ENCODE measurements around the gene GJB5. TPM values are rescaled to one million over a fixed set of nuclear protein-coding genes. Genes with fewer than 3 reads are reported as not detected.

The GJB5 gene
- polyA plus RNA-seq, 1 of the 3 experiments (the other 2 are of a cell fraction) = not detected

DNA sequence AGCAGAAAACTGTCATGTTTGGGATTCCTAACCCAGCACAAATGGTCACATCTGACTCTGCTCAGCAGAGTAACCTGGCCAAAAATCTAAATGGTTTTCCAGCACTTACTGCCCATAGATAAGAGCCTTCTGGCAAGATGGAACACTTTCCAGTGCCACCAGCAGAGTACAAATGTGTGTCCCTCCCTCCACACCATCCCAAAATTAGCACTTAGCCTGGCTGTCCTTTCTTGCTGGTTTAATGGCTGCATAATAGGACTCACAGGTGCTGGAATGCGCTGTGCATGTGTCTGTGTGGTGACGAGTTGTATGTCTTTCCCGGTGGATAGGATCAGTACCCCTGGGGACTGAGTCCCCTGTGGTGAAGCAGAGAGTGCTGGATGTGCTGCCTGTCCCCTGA, 49.8 kb upstream of the GJB5 start:
- H3K27me3 ChIP-seq (ENCODE audit: insufficient read depth) = no peaks in the 10 kb centered on the region
- CTCF ChIA-PET = interaction anchor here (1.1 to 2.4 kb wide), 5 partner anchors 9 to 148 kb away, joined by 3 to 12 read pairs (median 5); no protein-coding TSS in a partner anchor
- no peak overlapping the region for H3K9ac ChIP-seq
- H2AFZ ChIP-seq (ENCODE audit: low read depth) = no peak overlapping the region
- no peaks in the 10 kb centered on the region for H3K79me2 ChIP-seq (ENCODE audit: insufficient read depth)
- H3K4me2 ChIP-seq = no peak overlapping the region
- no peaks in the 10 kb centered on the region for H4K20me1 ChIP-seq (ENCODE audit: insufficient read depth)
- peaks cover 0 to 15% of the 10 kb centered on the region in 2 experiments; a peak in 2 of 4 replicates for H3K4me1 ChIP-seq (ENCODE audit: control insufficient read depth in 1 of 2, insufficient read depth in 2 of 2, low read depth in 1 of 2, low read length in 1 of 2)
- H3K27ac ChIP-seq (ENCODE audit: low read depth in 2 of 2, low read length in 1 of 2) = no peak overlapping the region
- DNase-seq = peak; percentile 17
- H3K9me3 ChIP-seq = no peaks in the 10 kb centered on the region
- no peak overlapping the region for H3K4me3 ChIP-seq (ENCODE audit: low read depth in 2 of 2, low read length in 1 of 2)
- no peaks in the 10 kb centered on the region for H3K36me3 ChIP-seq (replicated peaks in 1 of 2; ENCODE audit: control insufficient read depth in 1 of 2, insufficient read depth in 2 of 2, low read length in 1 of 2)
- POLR2A ChIA-PET = no interaction called here
- no peaks in the 10 kb centered on the region for H3F3A ChIP-seq (replicated peaks; ENCODE audit: insufficient read depth)
- 4% methylated on average over 3 of the region's 3 CpGs for WGBS (ENCODE audit: low lambda C conversion rate)
- no peaks in the 10 kb centered on the region for H3K9me2 ChIP-seq
- TF ChIP-seq, protein P1, sequence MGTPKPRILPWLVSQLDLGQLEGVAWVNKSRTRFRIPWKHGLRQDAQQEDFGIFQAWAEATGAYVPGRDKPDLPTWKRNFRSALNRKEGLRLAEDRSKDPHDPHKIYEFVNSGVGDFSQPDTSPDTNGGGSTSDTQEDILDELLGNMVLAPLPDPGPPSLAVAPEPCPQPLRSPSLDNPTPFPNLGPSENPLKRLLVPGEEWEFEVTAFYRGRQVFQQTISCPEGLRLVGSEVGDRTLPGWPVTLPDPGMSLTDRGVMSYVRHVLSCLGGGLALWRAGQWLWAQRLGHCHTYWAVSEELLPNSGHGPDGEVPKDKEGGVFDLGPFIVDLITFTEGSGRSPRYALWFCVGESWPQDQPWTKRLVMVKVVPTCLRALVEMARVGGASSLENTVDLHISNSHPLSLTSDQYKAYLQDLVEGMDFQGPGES (IDR thresholded peaks at IDR 0.05; ENCODE audit: low read depth, low read length) = no peak
- peak in 1 of 2 experiments; percentile 32; a peak in 1 of 4 replicates for TF ChIP-seq EP300 (IDR thresholded peaks at IDR 0.05; ENCODE audit: borderline replicate concordance in 1 of 2, low read depth in 1 of 2, low read length in 1 of 2)
- peak; percentile 36 for TF ChIP-seq GATA2 (CRISPR knock-in tag; IDR thresholded peaks at IDR 0.05)
- TF ChIP-seq RFX5 (IDR thresholded peaks at IDR 0.05; ENCODE audit: low read length) = no peak
- TF ChIP-seq RCOR1 (IDR thresholded peaks at IDR 0.05; ENCODE audit: low read length) = 0 out of 2 replicates have a peak, but pooled peaks have one; percentile 68

DNA sequence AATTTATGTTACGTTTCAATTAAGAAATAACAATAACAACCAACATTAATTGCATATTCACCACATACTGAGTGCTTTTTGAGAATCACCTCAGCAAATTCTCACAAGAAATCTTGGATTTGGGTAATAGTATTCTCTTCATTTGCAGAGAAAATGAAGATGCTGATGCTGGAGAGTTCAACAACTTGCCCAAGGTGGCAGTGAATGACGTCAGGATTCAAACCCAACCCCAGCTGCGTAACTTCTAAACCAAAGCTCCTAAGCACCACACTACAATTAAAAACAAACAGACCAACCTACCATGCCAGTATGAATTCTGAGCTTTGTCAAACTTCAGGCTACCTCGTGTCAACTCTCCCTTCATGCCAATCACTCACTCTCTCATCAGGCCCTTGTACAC, 46.7 kb upstream of the GJB5 start:
- H2AFZ ChIP-seq (ENCODE audit: low read depth) = no peak overlapping the region
- ChIA-PET POLR2A (no interaction called here), CTCF (interaction anchor here (0.6 to 1.2 kb wide), 4 partner anchors 12 to 925 kb away, joined by 3 to 7 read pairs (median 4); no protein-coding TSS in a partner anchor)
- no peak overlapping the region for H3K4me2 ChIP-seq
- no peaks in the 10 kb centered on the region for H3K9me3 ChIP-seq
- H3K9ac ChIP-seq = no peak overlapping the region
- no peaks in the 10 kb centered on the region for H3K79me2 ChIP-seq (ENCODE audit: insufficient read depth)
- TF ChIP-seq, protein P2, sequence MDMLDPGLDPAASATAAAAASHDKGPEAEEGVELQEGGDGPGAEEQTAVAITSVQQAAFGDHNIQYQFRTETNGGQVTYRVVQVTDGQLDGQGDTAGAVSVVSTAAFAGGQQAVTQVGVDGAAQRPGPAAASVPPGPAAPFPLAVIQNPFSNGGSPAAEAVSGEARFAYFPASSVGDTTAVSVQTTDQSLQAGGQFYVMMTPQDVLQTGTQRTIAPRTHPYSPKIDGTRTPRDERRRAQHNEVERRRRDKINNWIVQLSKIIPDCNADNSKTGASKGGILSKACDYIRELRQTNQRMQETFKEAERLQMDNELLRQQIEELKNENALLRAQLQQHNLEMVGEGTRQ (IDR thresholded peaks at IDR 0.05; ENCODE audit: borderline replicate concordance, low read depth, low read length) = no peak
- TF ChIP-seq, protein P3, sequence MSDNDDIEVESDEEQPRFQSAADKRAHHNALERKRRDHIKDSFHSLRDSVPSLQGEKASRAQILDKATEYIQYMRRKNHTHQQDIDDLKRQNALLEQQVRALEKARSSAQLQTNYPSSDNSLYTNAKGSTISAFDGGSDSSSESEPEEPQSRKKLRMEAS (IDR thresholded peaks at IDR 0.05; ENCODE audit: low read depth) = no peak
- TF ChIP-seq GATA2 (CRISPR knock-in tag; IDR thresholded peaks at IDR 0.05) (no peak), ELF1 (IDR thresholded peaks at IDR 0.05) (no peak), NRF1 (IDR thresholded peaks at IDR 0.05; ENCODE audit: low read depth, low read length) (no peak), RAD21 (IDR thresholded peaks at IDR 0.05; ENCODE audit: low read length) (no peak), RXRA (IDR thresholded peaks at IDR 0.05; ENCODE audit: borderline replicate concordance, low read depth) (no peak), RCOR1 (IDR thresholded peaks at IDR 0.05; ENCODE audit: low read length) (no peak), EZH2phosphoT487 (IDR thresholded peaks at IDR 0.05; ENCODE audit: borderline replicate concordance, low read depth) (no peak), YY1 (IDR thresholded peaks at IDR 0.05; ENCODE audit: low read depth) (no peak), RFX5 (IDR thresholded peaks at IDR 0.05; ENCODE audit: low read length) (no peak), FOSL2 (IDR thresholded peaks at IDR 0.05; ENCODE audit: borderline replicate concordance, low read depth) (no peak), TAF1 (IDR thresholded peaks at IDR 0.05; ENCODE audit: borderline replicate concordance, low read depth, low read length) (no peak)
- TF ChIP-seq, protein P4, sequence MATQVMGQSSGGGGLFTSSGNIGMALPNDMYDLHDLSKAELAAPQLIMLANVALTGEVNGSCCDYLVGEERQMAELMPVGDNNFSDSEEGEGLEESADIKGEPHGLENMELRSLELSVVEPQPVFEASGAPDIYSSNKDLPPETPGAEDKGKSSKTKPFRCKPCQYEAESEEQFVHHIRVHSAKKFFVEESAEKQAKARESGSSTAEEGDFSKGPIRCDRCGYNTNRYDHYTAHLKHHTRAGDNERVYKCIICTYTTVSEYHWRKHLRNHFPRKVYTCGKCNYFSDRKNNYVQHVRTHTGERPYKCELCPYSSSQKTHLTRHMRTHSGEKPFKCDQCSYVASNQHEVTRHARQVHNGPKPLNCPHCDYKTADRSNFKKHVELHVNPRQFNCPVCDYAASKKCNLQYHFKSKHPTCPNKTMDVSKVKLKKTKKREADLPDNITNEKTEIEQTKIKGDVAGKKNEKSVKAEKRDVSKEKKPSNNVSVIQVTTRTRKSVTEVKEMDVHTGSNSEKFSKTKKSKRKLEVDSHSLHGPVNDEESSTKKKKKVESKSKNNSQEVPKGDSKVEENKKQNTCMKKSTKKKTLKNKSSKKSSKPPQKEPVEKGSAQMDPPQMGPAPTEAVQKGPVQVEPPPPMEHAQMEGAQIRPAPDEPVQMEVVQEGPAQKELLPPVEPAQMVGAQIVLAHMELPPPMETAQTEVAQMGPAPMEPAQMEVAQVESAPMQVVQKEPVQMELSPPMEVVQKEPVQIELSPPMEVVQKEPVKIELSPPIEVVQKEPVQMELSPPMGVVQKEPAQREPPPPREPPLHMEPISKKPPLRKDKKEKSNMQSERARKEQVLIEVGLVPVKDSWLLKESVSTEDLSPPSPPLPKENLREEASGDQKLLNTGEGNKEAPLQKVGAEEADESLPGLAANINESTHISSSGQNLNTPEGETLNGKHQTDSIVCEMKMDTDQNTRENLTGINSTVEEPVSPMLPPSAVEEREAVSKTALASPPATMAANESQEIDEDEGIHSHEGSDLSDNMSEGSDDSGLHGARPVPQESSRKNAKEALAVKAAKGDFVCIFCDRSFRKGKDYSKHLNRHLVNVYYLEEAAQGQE (IDR thresholded peaks at IDR 0.05; ENCODE audit: low read depth, low read length) = no peak
- TF ChIP-seq, protein P5, sequence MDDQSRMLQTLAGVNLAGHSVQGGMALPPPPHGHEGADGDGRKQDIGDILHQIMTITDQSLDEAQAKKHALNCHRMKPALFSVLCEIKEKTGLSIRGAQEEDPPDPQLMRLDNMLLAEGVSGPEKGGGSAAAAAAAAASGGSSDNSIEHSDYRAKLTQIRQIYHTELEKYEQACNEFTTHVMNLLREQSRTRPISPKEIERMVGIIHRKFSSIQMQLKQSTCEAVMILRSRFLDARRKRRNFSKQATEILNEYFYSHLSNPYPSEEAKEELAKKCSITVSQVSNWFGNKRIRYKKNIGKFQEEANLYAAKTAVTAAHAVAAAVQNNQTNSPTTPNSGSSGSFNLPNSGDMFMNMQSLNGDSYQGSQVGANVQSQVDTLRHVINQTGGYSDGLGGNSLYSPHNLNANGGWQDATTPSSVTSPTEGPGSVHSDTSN (IDR thresholded peaks at IDR 0.05) = no peak
- H3K4me3 ChIP-seq (ENCODE audit: low read depth in 2 of 2, low read length in 1 of 2) = no peak overlapping the region
- H3K36me3 ChIP-seq (replicated peaks in 1 of 2; ENCODE audit: control insufficient read depth in 1 of 2, insufficient read depth in 2 of 2, low read length in 1 of 2) = no peaks in the 10 kb centered on the region
- H3K9me2 ChIP-seq = no peaks in the 10 kb centered on the region
- DNase-seq = no peak
- 32% methylated on average over 4 of the region's 4 CpGs for WGBS (ENCODE audit: low lambda C conversion rate)
- peaks cover 0 to 10% of the 10 kb centered on the region in 2 experiments; a peak in 2 of 4 replicates for H3K4me1 ChIP-seq (ENCODE audit: control insufficient read depth in 1 of 2, insufficient read depth in 2 of 2, low read depth in 1 of 2, low read length in 1 of 2)
- no peak overlapping the region for H3K27ac ChIP-seq (ENCODE audit: low read depth in 2 of 2, low read length in 1 of 2)
- H3F3A ChIP-seq (replicated peaks; ENCODE audit: insufficient read depth) = no peaks in the 10 kb centered on the region
- H4K20me1 ChIP-seq (ENCODE audit: insufficient read depth) = no peaks in the 10 kb centered on the region
- no peaks in the 10 kb centered on the region for H3K27me3 ChIP-seq (ENCODE audit: insufficient read depth)

All from SK-N-SH (cell line).